ENCODE measurements around the gene SULT1A2. TPM values are rescaled to one million over a fixed set of nuclear protein-coding genes. Genes with fewer than 3 reads are reported as not detected.
"Not testable (repeated sequence)": the region's sequence is repeated elsewhere in the genome, so short reads cannot be mapped to it uniquely, and the experiment has no call there.

SULT1A2 gene
- polyA plus RNA-seq, 6 donors from 2014 or later, result 0.20 TPM; not detected in 5

DNA sequence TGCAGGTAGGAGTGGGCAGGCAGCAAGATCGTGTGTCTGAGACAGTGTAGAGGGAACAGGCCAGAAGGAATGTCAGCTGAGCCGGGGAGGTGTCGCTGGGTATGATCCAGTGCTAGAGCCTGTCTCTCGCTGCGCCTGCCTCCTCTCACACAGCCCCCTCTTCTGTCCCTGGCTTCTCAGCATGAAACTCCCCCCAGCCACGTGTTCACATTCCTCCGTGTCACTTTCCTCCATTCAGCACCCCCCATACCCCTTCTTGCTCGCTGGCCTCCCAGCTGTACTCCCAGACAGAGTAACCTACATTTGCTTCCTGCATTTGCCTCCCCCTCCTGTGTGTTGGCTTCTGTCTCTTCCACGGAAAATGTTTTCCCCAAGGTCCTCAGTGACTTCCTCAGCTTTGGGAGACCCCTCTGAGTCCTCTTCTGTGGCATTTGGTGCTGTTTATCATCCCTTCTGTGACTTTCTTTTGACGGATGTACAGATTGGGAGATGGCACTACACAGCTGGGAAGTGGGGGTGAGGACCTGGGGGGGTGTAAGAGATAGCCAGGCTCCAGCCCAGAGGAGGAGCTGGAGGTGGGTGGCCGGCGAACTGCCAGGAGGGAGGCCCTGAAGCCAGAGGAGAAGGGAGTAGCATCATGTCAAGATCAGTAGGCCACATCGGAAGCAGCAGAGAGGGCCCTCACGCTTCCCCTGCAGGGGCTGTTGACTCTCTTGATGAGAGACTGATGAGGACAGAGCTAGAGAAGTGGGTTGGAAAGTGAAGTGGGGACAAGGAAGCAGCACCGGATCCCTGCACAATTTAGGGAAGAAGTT is 23.9 kb downstream of the SULT1A2 start:
- no peak for DNase-seq
- Mint-ChIP-seq H3K36me3 (no peaks in the 10 kb centered on the region), H3K4me3 (no peak overlapping the region), H3K27me3 (no peaks in the 10 kb centered on the region), H3K9me3 (no peaks in the 10 kb centered on the region), H3K4me1 (peaks cover 24 to 30% (median 28%) of the 10 kb centered on the region in 3 donors), H3K27ac (peak overlapping the region in 3 of 6 donors; percentile 5 to 93 (median 74))
- ATAC-seq (ENCODE audit: low read depth in 2 of 2), result no peak

DNA sequence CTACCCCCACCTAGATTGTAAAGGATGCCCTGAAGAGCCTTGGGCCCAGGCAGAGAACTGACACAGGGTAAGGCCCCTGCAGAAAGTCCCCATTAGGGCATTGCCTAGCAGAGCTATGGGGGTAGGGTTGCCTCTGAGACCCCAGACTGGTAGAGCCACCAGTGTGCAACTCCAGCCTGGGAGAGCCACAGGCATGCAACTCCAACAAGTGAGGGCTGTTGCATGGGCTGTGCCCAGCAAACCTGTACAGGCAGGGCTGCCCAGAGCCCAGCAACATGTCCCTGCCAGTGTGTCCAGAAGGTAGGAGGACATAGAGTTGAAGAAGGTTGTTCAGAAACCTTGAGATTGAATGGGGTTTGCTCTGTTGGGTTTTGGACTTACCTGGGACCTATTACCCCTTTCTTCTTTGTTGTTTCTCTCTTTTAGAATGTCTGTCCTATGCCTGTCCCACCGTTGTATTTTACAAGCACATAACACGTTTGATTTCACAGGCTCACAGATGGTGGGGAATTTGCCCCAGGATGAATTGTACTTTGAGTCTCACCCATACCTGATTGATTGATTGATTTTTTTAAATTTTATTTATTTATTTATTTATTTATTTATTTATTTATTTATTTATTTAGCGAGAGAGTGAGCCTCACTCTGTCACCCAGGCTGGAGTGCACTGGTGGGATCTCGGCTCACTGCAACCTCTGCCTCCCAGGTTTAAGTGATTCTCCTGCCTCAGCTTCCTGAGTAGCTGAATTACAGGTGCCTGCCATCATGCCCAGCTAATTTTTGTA is 26.7 kb downstream of the SULT1A2 start:
- Mint-ChIP-seq H3K27me3 (no peaks in the 10 kb centered on the region), H3K27ac (peak overlapping the region in 1 of 6 donors; percentile 39), H3K9me3 (peaks cover 1 to 10% (median 9%) of the 10 kb centered on the region in 7 donors), H3K4me1 (peaks cover 29 to 45% (median 42%) of the 10 kb centered on the region in 3 donors), H3K36me3 (peaks cover 6 to 23% of the 10 kb centered on the region in 2 donors), H3K4me3 (no peak overlapping the region)
- ATAC-seq (ENCODE audit: low read depth in 2 of 2), result no peak
- no peak for DNase-seq

DNA sequence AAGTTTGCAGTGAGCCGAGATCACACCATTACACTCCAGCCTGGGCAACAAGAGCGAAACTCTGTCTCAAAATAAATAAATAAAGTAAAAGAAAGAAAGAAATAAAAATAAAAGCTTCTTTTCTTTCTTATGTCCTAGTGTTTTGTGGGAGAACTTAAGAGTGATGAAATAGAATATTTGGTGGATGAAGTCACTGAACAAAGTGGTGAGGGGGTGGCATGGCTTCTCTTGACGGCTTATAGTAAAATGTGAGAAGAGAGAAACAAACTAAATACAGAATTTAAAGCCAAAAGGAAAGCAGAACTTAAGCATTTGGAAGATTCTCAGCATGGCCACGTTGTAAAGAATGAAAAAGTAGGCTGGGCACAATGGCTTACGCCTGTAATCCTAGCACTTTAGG is 27.8 kb downstream of the SULT1A2 start:
- H3K4me1 Mint-ChIP-seq, result peaks cover 26 to 39% (median 38%) of the 10 kb centered on the region in 3 donors
- no peak overlapping the region for H3K4me3 Mint-ChIP-seq
- no peak for ATAC-seq (ENCODE audit: low read depth in 2 of 2)
- no peak for DNase-seq
- peaks cover 6 to 26% of the 10 kb centered on the region in 2 donors for H3K36me3 Mint-ChIP-seq
- H3K27ac Mint-ChIP-seq, result no peak overlapping the region
- H3K27me3 Mint-ChIP-seq, result no peaks in the 10 kb centered on the region
- H3K9me3 Mint-ChIP-seq, result peaks cover 1 to 11% (median 9%) of the 10 kb centered on the region in 7 donors

DNA sequence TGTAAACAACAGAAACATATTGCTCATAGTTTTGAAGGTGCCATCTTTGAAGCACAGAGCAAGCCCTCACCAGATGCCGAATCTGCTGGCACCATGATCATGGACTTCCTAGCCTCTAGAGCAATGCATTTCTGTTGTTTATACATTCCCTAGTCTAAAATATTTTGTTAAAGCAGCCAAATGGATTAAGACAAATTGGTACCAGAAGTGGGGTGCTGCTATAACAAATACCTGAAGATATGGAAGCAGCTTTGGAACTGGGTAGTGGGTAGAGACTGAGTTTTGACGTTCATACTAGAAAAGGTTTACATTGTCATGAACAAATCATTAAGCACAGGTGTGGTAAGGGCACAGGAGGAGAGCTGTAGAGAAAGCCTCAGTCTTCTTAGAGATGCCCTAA is 29.6 kb downstream of the SULT1A2 start:
- Mint-ChIP-seq H3K27ac (no peak overlapping the region), H3K36me3 (peaks cover 6 to 26% of the 10 kb centered on the region in 2 donors), H3K4me1 (peaks cover 17 to 31% (median 30%) of the 10 kb centered on the region in 3 donors), H3K9me3 (peaks cover 1 to 11% (median 9%) of the 10 kb centered on the region in 7 donors), H3K4me3 (no peak overlapping the region), H3K27me3 (no peaks in the 10 kb centered on the region)
- DNase-seq (no peak), ATAC-seq (ENCODE audit: low read depth in 2 of 2) (no peak)

DNA sequence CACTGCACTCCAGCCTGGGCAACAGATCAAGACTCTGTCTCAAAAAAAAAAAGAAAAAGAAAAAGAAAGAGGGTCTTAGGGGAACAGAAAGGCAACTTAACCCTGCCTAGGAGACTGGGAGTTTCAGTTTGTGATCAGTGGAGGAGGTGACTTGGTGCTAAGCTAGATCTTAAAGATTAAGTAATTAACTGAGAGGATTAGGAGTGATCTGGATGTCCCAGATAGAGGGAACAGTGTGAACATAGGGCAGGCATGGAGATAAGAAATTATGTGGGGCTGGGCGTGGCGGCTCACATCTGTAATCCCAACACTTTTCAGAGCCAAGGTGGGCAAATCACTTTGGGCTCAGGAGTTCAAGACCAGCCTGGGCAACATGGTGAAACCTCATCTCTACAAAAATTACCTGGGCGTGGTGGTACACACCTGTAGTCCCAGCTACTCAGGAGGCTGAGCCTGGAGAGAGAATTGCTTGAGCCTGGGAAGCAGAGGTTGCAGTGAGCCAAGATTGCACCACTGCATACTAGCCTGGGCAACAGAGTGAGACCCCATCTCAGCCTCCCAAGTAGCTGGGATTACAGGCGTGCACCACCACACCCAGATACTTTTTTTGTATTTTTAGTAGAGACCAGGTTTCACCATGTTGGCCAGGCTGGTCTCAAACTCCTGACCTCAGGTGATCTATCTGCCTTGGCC is 30.5 kb downstream of the SULT1A2 start:
- Mint-ChIP-seq H3K4me1 (peaks cover 14 to 31% (median 28%) of the 10 kb centered on the region in 3 donors), H3K9me3 (peaks cover 1 to 11% (median 9%) of the 10 kb centered on the region in 7 donors), H3K36me3 (peaks cover 6 to 26% of the 10 kb centered on the region in 2 donors)
- DNase-seq; H3K27me3 Mint-ChIP-seq; H3K4me3 Mint-ChIP-seq; H3K27ac Mint-ChIP-seq; ATAC-seq (ENCODE audit: low read depth in 2 of 2): not testable (repeated sequence)

DNA sequence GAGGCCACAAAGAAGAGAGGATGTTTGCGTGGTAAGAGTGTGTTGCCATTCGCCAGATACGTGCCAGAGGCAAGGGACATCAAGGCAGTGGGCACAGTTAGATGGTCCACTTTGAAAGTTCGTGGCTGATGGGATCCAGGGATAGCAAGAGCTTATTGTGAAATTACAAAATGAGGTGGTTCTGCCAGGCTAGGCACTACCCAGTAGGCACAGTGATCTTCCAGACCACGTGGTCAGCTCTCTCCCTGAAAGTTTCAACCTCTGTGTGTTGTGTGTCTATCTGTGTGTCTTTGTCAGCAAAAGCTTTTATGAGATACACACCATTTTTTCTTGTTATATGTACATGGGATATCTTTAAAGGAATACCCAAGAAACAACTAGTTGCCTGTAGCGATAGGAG is 33.6 kb downstream of the SULT1A2 start:
- H3K27ac Mint-ChIP-seq, result no peak overlapping the region
- peaks cover 1 to 11% (median 9%) of the 10 kb centered on the region in 7 donors for H3K9me3 Mint-ChIP-seq
- H3K4me1 Mint-ChIP-seq, result peaks cover 19 to 31% (median 24%) of the 10 kb centered on the region in 3 donors
- no peak for DNase-seq
- H3K4me3 Mint-ChIP-seq, result peak overlapping the region in 1 of 8 donors; percentile 16
- H3K36me3 Mint-ChIP-seq, result peaks cover 6 to 26% of the 10 kb centered on the region in 2 donors
- no peaks in the 10 kb centered on the region for H3K27me3 Mint-ChIP-seq
- no peak for ATAC-seq (ENCODE audit: low read depth in 2 of 2)

DNA sequence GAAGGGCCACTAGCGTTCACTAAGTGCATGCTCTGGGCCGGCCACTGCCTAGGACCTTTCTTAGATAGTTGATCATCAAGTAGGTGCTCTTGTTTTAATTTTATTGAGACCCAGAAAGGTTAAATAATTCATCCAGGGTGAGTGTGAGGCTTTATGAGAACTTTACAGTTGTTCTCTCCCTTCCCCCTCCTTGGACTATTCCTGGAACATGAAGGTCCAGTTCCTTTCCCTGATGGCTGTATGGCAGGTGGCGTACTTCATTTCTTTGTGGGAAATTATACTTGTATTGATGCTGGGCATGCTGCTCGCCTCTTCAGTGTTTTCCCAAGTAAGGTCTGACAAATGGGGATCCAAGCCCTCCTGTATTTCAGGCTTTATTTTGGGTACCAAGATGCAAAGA is 34.7 kb downstream of the SULT1A2 start:
- no peak overlapping the region for H3K4me3 Mint-ChIP-seq
- peaks cover 2 to 19% of the 10 kb centered on the region in 2 donors for H3K36me3 Mint-ChIP-seq
- H3K4me1 Mint-ChIP-seq, result peaks cover 21 to 28% (median 21%) of the 10 kb centered on the region in 3 donors
- no peaks in the 10 kb centered on the region for H3K27me3 Mint-ChIP-seq
- H3K9me3 Mint-ChIP-seq, result peaks cover 1 to 7% (median 5%) of the 10 kb centered on the region in 7 donors
- DNase-seq (no peak), ATAC-seq (ENCODE audit: low read depth in 2 of 2) (no peak)
- H3K27ac Mint-ChIP-seq, result no peak overlapping the region

DNA sequence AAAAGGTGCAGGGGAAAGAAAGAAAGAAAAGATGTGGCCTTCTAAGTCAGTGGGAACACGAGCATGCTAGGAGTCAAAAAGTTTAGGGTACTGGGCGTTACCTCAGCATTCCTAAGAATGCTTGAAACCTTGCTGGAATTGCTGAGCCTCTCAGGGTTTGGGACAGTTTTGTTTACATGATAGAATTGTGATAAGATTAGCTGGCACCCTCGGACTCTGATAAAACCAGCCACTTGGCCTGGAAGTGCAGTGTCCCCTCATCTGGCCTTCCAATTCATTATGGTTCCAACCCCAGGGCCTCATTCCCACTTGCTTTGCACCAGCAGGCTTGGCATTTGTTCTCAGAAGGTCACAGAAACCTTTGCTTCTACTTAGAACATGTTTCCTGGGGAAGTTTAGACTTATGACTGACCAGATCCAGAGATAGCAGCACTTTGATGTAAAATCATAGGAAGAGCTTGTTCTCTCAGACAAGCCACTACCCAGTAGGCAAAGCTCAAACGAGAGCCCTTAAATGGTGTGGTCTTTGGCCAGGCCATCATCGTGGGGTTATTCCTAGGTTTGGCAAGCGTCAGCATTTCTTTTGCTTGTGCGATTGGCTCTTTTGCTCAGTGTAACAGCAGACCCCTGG is 35.2 kb downstream of the SULT1A2 start:
- no peaks in the 10 kb centered on the region for H3K27me3 Mint-ChIP-seq
- no peak for DNase-seq
- H3K4me1 Mint-ChIP-seq, result peaks cover 23 to 32% (median 24%) of the 10 kb centered on the region in 3 donors
- H3K9me3 Mint-ChIP-seq, result peaks cover 1 to 6% (median 4%) of the 10 kb centered on the region in 7 donors
- H3K36me3 Mint-ChIP-seq, result peaks cover 0 to 17% of the 10 kb centered on the region in 2 donors
- no peak overlapping the region for H3K27ac Mint-ChIP-seq
- no peak for ATAC-seq (ENCODE audit: low read depth in 2 of 2)
- H3K4me3 Mint-ChIP-seq, result peak overlapping the region in 2 of 8 donors; percentile 4 to 6

DNA sequence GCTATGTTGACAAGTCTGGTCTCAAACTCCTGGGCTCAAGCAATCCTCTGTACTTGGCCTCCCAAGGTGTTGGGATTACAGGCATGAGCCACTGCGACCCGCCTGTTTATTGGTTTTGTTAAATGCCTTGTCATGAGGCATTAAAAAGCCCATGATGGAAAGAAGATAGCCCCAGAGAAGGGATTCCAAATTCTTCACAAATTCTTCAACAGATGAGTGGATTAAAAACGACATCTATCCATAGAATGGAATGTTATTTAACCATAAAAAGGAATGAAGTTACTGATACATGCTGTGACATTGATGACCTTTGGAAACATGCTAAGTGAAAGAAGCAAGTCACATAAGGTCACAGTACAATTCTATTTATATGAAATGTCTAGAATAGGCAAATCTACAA is 38.4 kb downstream of the SULT1A2 start:
- Mint-ChIP-seq H3K36me3 (no peaks in the 10 kb centered on the region), H3K27ac (no peak overlapping the region), H3K4me3 (no peak overlapping the region), H3K27me3 (no peaks in the 10 kb centered on the region), H3K4me1 (peaks cover 17 to 39% (median 39%) of the 10 kb centered on the region in 3 donors), H3K9me3 (no peaks in the 10 kb centered on the region)
- no peak for DNase-seq
- ATAC-seq (ENCODE audit: low read depth in 2 of 2), result no peak

DNA sequence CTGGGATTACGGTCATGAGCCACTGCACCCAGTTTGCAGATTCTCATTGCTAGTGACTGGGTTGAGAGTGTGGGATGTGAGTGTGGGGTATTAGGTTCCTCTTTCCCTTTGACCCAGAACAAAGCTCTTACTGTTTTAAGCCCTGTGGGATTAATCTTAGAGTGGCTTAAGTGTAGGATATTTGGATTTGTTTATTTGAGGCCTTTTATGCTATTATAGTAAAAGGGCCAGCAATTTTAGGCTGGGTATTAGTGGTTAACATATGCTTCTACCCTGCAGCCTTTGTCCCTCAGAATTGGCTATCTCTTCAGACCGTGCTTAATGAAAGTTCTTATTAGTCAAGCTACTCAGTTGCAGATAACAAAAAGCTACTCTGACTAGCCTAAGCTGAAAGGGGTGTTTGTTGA is 39.9 kb downstream of the SULT1A2 start:
- ATAC-seq (ENCODE audit: low read depth in 2 of 2) (no peak), DNase-seq (no peak)
- peak overlapping the region in 2 of 8 donors; percentile 41 to 51 for H3K4me3 Mint-ChIP-seq
- H3K27ac Mint-ChIP-seq, result peak overlapping the region in 1 of 6 donors; percentile 0
- H3K4me1 Mint-ChIP-seq, result peaks cover 12 to 43% (median 34%) of the 10 kb centered on the region in 3 donors
- H3K9me3 Mint-ChIP-seq, result no peaks in the 10 kb centered on the region
- no peaks in the 10 kb centered on the region for H3K36me3 Mint-ChIP-seq
- H3K27me3 Mint-ChIP-seq, result no peaks in the 10 kb centered on the region

DNA sequence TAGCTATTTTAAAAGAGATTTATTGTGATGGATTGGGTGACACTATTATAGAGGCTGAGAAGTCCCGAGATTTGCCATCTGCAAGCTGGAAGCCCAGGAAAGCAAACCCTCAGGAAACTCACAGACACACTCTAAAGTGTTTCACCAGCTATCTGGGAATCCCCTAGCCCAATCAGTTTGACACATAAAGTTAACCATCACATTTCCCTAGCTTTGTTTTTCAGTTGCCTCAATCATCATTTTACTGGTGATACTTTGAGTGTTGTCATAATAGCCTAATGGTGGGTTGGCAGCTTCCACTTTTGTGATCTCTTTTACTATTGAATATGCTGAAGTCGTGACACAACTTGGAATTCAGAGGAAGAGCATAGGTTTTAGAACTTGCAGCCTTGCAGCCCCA is 41.3 kb downstream of the SULT1A2 start:
- no peaks in the 10 kb centered on the region for H3K27me3 Mint-ChIP-seq
- ATAC-seq (ENCODE audit: low read depth in 2 of 2) (no peak), DNase-seq (no peak)
- no peaks in the 10 kb centered on the region for H3K36me3 Mint-ChIP-seq
- H3K4me1 Mint-ChIP-seq, result peaks cover 12 to 41% (median 34%) of the 10 kb centered on the region in 3 donors
- H3K4me3 Mint-ChIP-seq, result peak overlapping the region in 3 of 8 donors; percentile 5 to 91 (median 62)
- H3K27ac Mint-ChIP-seq, result no peak overlapping the region
- H3K9me3 Mint-ChIP-seq, result no peaks in the 10 kb centered on the region

DNA sequence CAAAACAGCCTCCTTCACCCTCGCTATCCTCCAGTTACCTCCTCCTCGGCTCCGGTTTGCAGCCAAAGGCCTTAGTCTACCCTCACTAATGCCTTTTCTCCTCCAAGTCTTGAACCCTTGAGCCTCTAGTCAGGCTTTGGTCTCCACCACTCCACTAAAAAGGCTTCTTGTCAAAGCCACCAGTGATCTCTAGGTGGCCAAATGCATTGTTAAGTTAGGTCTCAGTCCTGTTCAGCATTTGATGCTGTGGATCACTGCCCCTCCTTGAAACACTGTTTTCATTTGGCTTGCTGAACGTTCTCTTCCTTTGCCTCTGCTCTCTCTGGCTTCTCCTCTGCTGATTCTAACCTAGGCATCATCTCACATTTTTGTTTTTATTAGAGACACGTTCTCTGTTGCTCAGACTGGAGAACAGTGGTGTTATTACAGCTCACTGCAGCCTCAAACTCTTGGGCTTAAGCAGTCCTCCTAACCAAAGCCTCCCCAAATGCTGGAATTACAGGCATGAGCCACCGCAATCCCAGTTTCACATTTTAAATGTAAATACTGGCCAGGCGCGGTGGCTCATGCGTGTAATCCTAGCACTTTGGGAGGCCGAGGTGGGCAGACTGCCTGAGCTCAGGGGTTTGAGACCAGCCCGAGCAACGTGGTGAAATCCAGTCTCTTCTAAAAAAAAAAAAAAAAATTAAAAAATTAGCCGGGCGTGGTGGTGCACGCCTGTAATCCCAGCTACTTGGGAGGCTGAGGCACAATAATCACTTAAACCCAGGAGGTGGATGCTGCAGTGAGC is 42.0 kb downstream of the SULT1A2 start:
- DNase-seq (no peak), ATAC-seq (ENCODE audit: low read depth in 2 of 2) (no peak)
- Mint-ChIP-seq H3K36me3 (no peaks in the 10 kb centered on the region), H3K27ac (peak overlapping the region; percentile 52 to 99 (median 93)), H3K4me3 (peak overlapping the region; percentile 57 to 96 (median 88)), H3K9me3 (no peaks in the 10 kb centered on the region), H3K27me3 (no peaks in the 10 kb centered on the region), H3K4me1 (peaks cover 12 to 41% (median 34%) of the 10 kb centered on the region in 3 donors)
